Nephron (organoid): ENCODE measurements around the gene CHGA.

ENCODE experiments used
- H3K27ac Mint-ChIP-seq, 3 experiments: 2 replicates each; pipeline ENCODE4 v1.8.0; 2020; ENCODE audit warnings: mixed read lengths in 3 of 3, mild to moderate bottlenecking in 2 of 3, moderate library complexity in 1 of 3
- H3K27me3 Mint-ChIP-seq: 2 replicates; pipeline ENCODE4 v1.8.0; 2021; ENCODE audit warnings: low read depth, mild to moderate bottlenecking, moderate library complexity, mixed read lengths
- H3K36me3 Mint-ChIP-seq: 2 replicates; pipeline ENCODE4 v1.8.0; 2020; ENCODE audit warnings: low read depth, mixed read lengths
- H3K4me1 Mint-ChIP-seq: 2 replicates; pipeline ENCODE4 v1.8.0; 2020; ENCODE audit warnings: mixed read lengths
- H3K4me3 Mint-ChIP-seq, 3 experiments: 2 replicates each; pipeline ENCODE4 v1.8.0; 2020; ENCODE audit warnings: mild to moderate bottlenecking in 3 of 3, mixed read lengths in 3 of 3, moderate library complexity in 2 of 3
- H3K9me3 Mint-ChIP-seq: 2 replicates; pipeline ENCODE4 v1.8.0; 2020; ENCODE audit warnings: mixed read lengths
- TF ChIP-seq, protein P1 (sequence below), 3 experiments: fragments of 200-600 bp; sonication (generic); IDR thresholded peaks; one replicate each; pipeline ENCODE4 v1.5.0; 2021; ENCODE audit warnings: antibody characterized with exemption in 3 of 3; ENCODE audit not compliant: unreplicated experiment in 3 of 3

Gene CHGA

GRCh38 chr14:92978229-92979021 lies 55.5 kb downstream of the CHGA start:
- TF ChIP-seq, protein P1, sequence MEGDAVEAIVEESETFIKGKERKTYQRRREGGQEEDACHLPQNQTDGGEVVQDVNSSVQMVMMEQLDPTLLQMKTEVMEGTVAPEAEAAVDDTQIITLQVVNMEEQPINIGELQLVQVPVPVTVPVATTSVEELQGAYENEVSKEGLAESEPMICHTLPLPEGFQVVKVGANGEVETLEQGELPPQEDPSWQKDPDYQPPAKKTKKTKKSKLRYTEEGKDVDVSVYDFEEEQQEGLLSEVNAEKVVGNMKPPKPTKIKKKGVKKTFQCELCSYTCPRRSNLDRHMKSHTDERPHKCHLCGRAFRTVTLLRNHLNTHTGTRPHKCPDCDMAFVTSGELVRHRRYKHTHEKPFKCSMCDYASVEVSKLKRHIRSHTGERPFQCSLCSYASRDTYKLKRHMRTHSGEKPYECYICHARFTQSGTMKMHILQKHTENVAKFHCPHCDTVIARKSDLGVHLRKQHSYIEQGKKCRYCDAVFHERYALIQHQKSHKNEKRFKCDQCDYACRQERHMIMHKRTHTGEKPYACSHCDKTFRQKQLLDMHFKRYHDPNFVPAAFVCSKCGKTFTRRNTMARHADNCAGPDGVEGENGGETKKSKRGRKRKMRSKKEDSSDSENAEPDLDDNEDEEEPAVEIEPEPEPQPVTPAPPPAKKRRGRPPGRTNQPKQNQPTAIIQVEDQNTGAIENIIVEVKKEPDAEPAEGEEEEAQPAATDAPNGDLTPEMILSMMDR (IDR thresholded peaks at IDR 0.05; ENCODE audit: unreplicated experiment in 3 of 3), result no peak
- Mint-ChIP-seq H3K27ac (no peak overlapping the region), H3K4me1 (peaks cover 14% of the 10 kb centered on the region), H3K4me3 (no peak overlapping the region), H3K36me3 (peaks cover 56% of the 10 kb centered on the region), H3K9me3 (peaks cover 42% of the 10 kb centered on the region), H3K27me3 (peaks cover 6% of the 10 kb centered on the region)

DNA sequence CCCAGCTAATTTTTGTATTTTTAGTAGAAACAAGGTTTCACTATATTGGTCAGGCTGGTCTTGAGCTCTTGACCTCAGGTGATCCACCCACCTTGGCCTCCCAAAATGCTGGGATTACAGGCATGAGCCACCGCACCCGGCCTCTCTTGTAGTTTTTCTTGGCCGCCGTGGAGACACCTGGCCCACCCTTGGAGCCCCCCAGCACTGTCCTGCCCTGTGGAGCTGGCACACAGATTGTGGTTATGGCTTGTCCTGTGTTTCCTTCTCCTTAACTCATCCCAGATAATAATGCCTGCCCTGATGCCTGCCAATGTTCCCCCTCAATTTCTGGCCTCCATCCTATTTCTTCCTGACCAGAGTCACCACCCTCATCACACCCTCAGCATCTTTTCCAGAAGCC lies 57.9 kb downstream of the CHGA start:
- H3K4me3 Mint-ChIP-seq, result no peak overlapping the region
- peaks cover 57% of the 10 kb centered on the region for H3K36me3 Mint-ChIP-seq
- H3K4me1 Mint-ChIP-seq, result peaks cover 37% of the 10 kb centered on the region
- TF ChIP-seq, protein P1 (IDR thresholded peaks at IDR 0.05; ENCODE audit: unreplicated experiment in 3 of 3), result no peak
- peaks cover 40% of the 10 kb centered on the region for H3K9me3 Mint-ChIP-seq
- H3K27me3 Mint-ChIP-seq, result peaks cover 6% of the 10 kb centered on the region
- H3K27ac Mint-ChIP-seq, result no peak overlapping the region

DNA sequence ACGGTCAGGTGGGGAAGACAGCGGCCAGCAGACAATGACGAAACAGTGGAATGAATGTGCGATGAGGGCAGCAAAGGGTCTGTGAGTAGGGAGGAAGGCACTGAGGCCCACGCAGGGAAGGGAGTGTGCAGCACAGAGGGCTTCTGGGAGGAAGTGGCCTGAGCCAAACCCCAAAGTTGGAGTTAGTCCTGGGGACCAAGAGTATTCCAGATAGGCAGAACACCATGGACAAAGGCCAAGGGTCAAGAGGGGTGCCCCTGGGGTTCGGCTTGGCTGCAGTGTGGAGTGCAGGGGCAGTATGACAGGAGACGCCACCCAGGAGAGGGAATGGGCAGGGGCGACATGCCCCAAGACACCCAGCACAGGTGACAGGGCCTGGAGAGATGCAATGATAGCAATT lies 58.8 kb downstream of the CHGA start:
- TF ChIP-seq, protein P1 (IDR thresholded peaks at IDR 0.05; ENCODE audit: unreplicated experiment in 3 of 3), result no peak
- H3K36me3 Mint-ChIP-seq, result peaks cover 50% of the 10 kb centered on the region
- peaks cover 44% of the 10 kb centered on the region for H3K4me1 Mint-ChIP-seq

DNA sequence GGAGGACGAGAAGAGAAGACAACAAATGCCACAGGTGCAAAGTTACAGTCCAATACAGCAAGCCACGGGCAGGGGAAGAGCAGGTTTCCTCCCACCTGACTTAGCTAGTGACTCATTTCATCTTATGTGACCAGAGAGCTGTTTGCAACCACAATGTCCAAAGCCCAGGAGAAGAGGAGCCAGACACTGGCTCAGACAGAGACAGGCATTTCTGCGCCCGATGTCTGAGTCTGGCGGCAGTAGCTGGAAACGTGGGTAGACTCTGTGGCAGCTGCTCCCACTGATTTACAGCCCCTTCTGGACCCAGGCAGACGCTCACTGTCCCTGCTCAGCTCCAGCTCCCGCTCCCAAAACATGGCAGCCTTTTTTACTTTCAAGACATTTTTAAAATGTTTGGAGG lies 60.0 kb downstream of the CHGA start:
- Mint-ChIP-seq H3K27ac (peak overlapping the region; percentile 35 to 54 (median 50)), H3K36me3 (peaks cover 38% of the 10 kb centered on the region), H3K9me3 (peaks cover 21% of the 10 kb centered on the region), H3K4me3 (no peak overlapping the region), H3K27me3 (peaks cover 6% of the 10 kb centered on the region), H3K4me1 (peaks cover 44% of the 10 kb centered on the region)
- TF ChIP-seq, protein P1 (IDR thresholded peaks at IDR 0.05; ENCODE audit: unreplicated experiment in 3 of 3), result no peak

More for the DNA sequence above, 58.8 kb downstream of the CHGA start:
- Mint-ChIP-seq H3K27ac (no peak overlapping the region), H3K4me3 (no peak overlapping the region), H3K27me3 (peaks cover 6% of the 10 kb centered on the region), H3K9me3 (peaks cover 33% of the 10 kb centered on the region)

DNA sequence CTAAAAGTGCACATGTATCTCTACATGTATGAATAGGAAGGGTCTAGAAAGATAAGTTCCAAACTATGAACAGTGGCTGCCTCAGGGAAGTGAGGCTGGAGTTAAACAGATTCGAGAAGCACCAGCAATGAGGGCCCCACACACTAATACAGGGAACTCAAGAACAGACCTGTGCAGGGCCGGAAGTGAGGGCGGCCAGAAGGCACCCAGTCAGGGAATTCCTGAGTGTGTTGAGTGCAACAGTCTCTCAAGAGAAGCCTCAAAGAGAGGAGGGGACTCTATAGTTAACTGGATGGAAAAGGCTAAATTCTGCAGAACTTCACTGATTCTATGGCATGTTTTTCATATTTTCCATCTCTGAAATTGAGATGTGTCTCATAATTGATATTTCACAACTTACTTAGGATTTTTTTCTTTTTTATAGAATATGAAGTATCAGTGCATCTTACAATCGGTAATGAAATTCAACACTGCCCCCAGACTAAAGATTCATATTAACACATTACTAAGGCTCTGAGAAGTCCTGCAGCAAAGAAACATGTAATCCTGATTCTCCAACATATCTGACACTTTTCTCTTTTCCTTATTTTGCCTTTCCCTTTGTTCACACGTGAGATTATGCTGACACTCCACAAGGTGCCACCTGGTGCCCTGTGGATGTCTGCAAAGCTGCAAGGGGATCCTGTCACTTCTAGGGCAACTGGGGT lies 61.3 kb downstream of the CHGA start:
- Mint-ChIP-seq H3K36me3 (peaks cover 28% of the 10 kb centered on the region), H3K27ac (no peak overlapping the region), H3K4me3 (no peak overlapping the region), H3K9me3 (peaks cover 10% of the 10 kb centered on the region), H3K4me1 (peaks cover 54% of the 10 kb centered on the region), H3K27me3 (peaks cover 6% of the 10 kb centered on the region)
- TF ChIP-seq, protein P1 (IDR thresholded peaks at IDR 0.05; ENCODE audit: unreplicated experiment in 3 of 3), result no peak
